Testis (tissue), 3 donors: ENCODE measurements around the gene P2RY8. TPM values are rescaled to one million over a fixed set of nuclear protein-coding genes. Genes with fewer than 3 reads are reported as not detected.
"Not testable (repeated sequence)": the region's sequence is repeated elsewhere in the genome, so short reads cannot be mapped to it uniquely, and the experiment has no call there.

Experiments used
- DNase-seq: peaks from one replicate; pipeline ENCODE4 v3.0.0-alpha.2; 2019
- H3K27ac ChIP-seq, 2 donors: fragments of 200-600 bp; sonication (generic); one replicate each; pipeline ENCODE4 v1.5.1; 2019
- H3K27me3 ChIP-seq: fragments of 200-600 bp; sonication (generic); one replicate; pipeline ENCODE4 v1.5.1; 2019
- H3K36me3 ChIP-seq: fragments of 200-600 bp; sonication (generic); one replicate; pipeline ENCODE4 v1.5.1; 2017; ENCODE audit warnings: low read depth; ENCODE audit errors: missing control alignments
- H3K4me1 ChIP-seq: fragments of 200-600 bp; sonication (generic); one replicate; pipeline ENCODE4 v1.5.1; 2019
- H3K4me3 ChIP-seq, 2 donors: fragments of 200-600 bp; sonication (generic); one replicate each; pipeline ENCODE4 v1.5.1; 2017 to 2019
- H3K9me3 ChIP-seq: fragments of 200-600 bp; sonication (generic); one replicate; pipeline ENCODE4 v1.5.1; 2017
- CTCF ChIP-seq, 3 experiments: fragments of 450-650 bp in 2 of 3; fragments of 200-600 bp in 1 of 3; sonication (generic) in 1 of 3; IDR thresholded peaks; one replicate each; pipeline ENCODE4 v1.5.1; 2016 to 2019; ENCODE audit warnings: antibody characterized with exemption in 3 of 3, mild to moderate bottlenecking in 2 of 3, moderate library complexity in 1 of 3
- POLR2A ChIP-seq: fragments of 450-650 bp; IDR thresholded peaks from one replicate; pipeline ENCODE4 v1.6.1; 2017; ENCODE audit warnings: antibody characterized with exemption, mild to moderate bottlenecking, moderate library complexity
- WGBS, 2 donors: methylation state at CpG; one replicate each; pipeline ENCODE4 v1.1.5; 2018; 5-methylcytosine and 5-hydroxymethylcytosine counted together
- intact Hi-C: fragments of 100-400 bp; cut with DNase I; formaldehyde crosslinking; loops from one replicate; pipeline ENCODE4 v1.15.1; 2023; ENCODE audit warnings: low total_unique reads
- polyA plus RNA-seq: library from polyadenylated mRNA; stranded (reverse); fragments of 350-450 nt; fragmentation: Illumina TruSeq; extraction: RNeasy Lipid Tissue Mini Kit (QIAGEN cat#74804); gene quantifications from one replicate; pipeline ENCODE4 v1.2.3, GENCODE V29; 2014; ENCODE audit warnings: low read depth, low replicate concordance; ENCODE audit not compliant: insufficient read depth
- total RNA-seq, 2 donors: library from RNA; depleted of rRNA; stranded (reverse); fragments of >200 nt; gene quantifications; one replicate each; pipeline ENCODE4 v1.2.3, GENCODE V29; 2016

The P2RY8 gene
- total and polyA plus RNA-seq, 3 donors from 2014 or later: 0.24 to 1.1 (median 0.50) TPM

- intact Hi-C loops: loop anchor here (10.0 kb wide), 1 partner anchor 54 kb away; the partner anchor contains the start of gene SLC25A6
- Histone ChIP-seq H3K4me1 (peaks cover 16% of the 10 kb centered on the region), H3K9me3 (no peaks in the 10 kb centered on the region), H3K27ac (no peak overlapping the region), H3K4me3 (no peak overlapping the region), H3K27me3 (no peaks in the 10 kb centered on the region), H3K36me3 (no peaks in the 10 kb centered on the region)
- WGBS, 2 donors: 90 to 93% methylated on average over 9 of the region's 9 CpGs
- peak; percentile 7 for DNase-seq
- no peak for TF ChIP-seq POLR2A
- no peak for TF ChIP-seq CTCF (IDR thresholded peaks at IDR 0.05)
Observed at GRCh38 chrX:1449036-1449822, 87.8 kb downstream of the P2RY8 start.

- H3K27me3 ChIP-seq, H3K27ac ChIP-seq, DNase-seq, H3K9me3 ChIP-seq, H3K36me3 ChIP-seq, H3K4me3 ChIP-seq: not testable (repeated sequence)
- 92 to 95% methylated on average over 5 of the region's 5 CpGs for WGBS, 2 donors
- intact Hi-C loops: loop anchor here (10.0 kb wide), 1 partner anchor 54 kb away; the partner anchor contains the start of gene SLC25A6
- peaks cover 16% of the 10 kb centered on the region for H3K4me1 ChIP-seq
Observed at GRCh38 chrX:1448573-1449001, 88.4 kb downstream of the P2RY8 start.

- not testable (repeated sequence) for H3K27me3 ChIP-seq, H3K36me3 ChIP-seq, H3K27ac ChIP-seq, H3K9me3 ChIP-seq, H3K4me3 ChIP-seq
- 84 to 85% methylated on average over 8 of the region's 8 CpGs for WGBS, 2 donors
- DNase-seq: peak; percentile 23
- intact Hi-C loops: loop anchor here (10.0 kb wide), 1 partner anchor 53 kb away; the partner anchor contains the start of gene SLC25A6
- H3K4me1 ChIP-seq: peaks cover 16% of the 10 kb centered on the region
Observed at GRCh38 chrX:1447969-1448572, 88.9 kb downstream of the P2RY8 start.

- H3K27me3 ChIP-seq, H3K9me3 ChIP-seq, H3K27ac ChIP-seq, H3K36me3 ChIP-seq, H3K4me3 ChIP-seq: not testable (repeated sequence)
- DNase-seq: peak; percentile 14
- WGBS, 2 donors: 86 to 89% methylated on average over 11 to 13 of the region's 13 CpGs
- peaks cover 16% of the 10 kb centered on the region for H3K4me1 ChIP-seq
- intact Hi-C loops: loop anchor here (10.0 kb wide), 1 partner anchor 52 kb away; the partner anchor contains the start of gene SLC25A6
Observed at GRCh38 chrX:1446984-1447968, 89.7 kb downstream of the P2RY8 start.

- no peaks in the 10 kb centered on the region for H3K36me3 ChIP-seq
- TF ChIP-seq POLR2A: no peak
- TF ChIP-seq CTCF (IDR thresholded peaks at IDR 0.05): no peak
- H3K9me3 ChIP-seq: no peaks in the 10 kb centered on the region
- no peak overlapping the region for H3K27ac ChIP-seq
- H3K27me3 ChIP-seq: no peaks in the 10 kb centered on the region
- H3K4me1 ChIP-seq: no peaks in the 10 kb centered on the region
- no peak overlapping the region for H3K4me3 ChIP-seq
- intact Hi-C loops: loop anchor here (10.0 kb wide), 1 partner anchor 50 kb away; the partner anchor contains the start of gene SLC25A6
- 96 to 97% methylated on average over 19 of the region's 19 CpGs for WGBS, 2 donors
- peak; percentile 3 for DNase-seq
Observed at GRCh38 chrX:1444561-1445500, 92.2 kb downstream of the P2RY8 start.
